HG02610 (cell line): Measurements from ENCODE around the gene FAM76A.
"Not testable (repeated sequence)": the region's sequence is repeated elsewhere in the genome, so short reads cannot be mapped to it uniquely, and the experiment has no call there.

Experiments
- ATAC-seq: cut with Tn5 transposase; IDR thresholded peaks from one replicate; pipeline ENCODE4 v1.9.1; 2021; ENCODE audit warnings: mild to moderate bottlenecking, moderate library complexity; ENCODE audit not compliant: unreplicated experiment

FAM76A gene

DNA sequence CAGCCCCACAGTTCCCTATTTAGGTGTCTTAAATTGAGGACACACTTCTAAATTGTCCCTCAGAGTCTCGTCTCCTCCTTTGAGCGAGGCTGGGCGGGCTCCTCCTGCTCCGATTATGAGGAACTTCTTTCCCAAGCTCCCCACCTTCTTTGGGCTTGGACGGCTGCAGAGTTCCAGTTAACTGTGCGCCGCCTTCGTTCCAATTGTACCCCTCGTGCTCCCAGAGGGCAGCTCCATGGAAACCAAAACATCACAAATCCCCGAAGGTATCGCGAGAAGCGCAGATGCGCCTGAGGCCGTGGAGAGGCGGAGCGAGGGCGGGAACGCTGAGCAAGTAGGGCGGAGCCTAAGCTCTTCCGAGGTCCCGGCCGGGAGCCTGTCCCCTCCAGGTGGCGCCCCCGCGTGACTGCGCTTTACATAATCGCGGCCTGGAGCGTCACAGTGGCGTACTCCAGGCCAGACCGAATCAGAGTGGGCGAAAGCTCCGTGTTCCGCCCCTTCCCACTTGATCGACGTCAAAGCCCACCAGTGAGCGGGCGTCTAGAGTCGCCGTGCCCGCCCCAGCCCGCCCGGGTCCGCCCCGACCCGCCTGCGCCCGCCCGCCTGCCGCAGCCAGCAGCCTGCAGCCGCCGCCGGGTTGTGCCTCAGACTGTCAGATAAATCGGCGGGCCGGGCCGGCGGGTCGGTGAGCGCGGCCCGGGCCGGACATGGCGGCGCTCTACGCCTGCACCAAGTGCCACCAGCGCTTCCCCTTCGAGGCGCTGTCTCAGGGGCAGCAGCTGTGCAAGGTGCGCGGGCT lies at the start of gene FAM76A:
FAM76A (plus strand) TSS at position 588 of the 799 bp plus-strand sequence; CDS start at position 708, 120 bp downstream.
- peak; percentile 96 for ATAC-seq

DNA sequence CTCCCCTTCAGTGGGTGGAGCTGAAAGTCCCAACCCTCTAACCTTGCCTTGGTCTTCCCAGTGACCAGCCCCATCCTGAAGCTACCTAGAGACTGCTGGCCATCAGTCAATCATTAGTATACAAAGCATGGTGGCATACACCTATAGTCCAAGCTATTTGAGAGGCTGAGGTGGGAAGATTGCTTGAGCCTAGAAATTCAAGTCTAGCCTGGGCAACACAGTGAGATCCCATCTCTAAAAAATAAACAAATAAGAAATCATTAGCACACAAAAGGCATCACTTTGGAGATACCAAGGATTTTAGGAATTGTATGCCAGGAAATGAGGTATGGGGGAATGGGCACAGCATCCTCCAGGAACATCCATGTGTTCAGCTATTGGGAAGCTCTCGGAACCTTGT lies 49.4 kb upstream of the FAM76A start:
- no peak for ATAC-seq

DNA sequence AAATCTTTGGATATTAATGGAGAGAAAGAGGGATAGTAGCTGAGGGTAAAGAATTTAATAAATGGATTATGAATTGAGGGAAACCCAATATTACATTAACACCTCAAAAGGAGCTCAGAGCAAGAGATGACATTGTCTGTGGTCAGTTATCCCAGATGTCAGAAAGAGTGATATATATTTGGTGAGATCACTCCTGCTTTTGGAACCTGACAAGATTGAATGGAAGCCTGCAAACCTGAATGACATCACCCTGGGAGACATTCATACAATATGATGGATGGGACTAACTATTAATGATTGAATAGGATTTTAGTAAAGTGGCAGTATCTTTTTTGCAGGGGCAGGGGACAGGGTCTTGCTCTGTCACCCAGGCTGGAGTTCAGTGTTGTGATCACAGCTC lies 47.0 kb upstream of the FAM76A start:
- no peak for ATAC-seq

DNA sequence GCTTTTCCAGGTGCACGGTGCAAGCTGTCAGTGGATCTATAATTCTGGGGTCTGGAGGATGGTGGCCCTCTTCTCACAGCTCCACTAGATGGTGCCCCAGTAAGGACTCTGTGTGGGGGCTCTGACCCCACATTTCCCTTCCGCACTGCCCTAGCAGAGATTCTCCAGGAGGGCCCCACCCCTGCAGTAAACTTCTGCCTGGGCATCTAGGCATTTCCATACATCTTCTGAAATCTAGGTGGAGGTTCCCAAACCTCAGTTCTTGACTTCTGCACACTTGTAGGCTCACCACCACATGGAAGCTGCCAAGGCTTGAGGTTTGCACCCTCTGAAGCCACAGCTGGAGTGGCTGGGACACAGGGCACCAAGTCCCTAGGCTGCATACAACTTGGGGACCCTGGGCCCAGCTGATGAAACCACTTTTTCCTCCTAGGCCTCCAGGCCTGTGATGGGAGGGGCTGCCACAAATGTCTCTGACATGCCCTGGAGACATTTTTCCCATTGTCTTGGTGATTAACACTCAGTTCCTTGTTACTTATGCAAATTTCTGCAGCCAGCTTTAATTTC lies 45.5 kb upstream of the FAM76A start:
- ATAC-seq = not testable (repeated sequence)

DNA sequence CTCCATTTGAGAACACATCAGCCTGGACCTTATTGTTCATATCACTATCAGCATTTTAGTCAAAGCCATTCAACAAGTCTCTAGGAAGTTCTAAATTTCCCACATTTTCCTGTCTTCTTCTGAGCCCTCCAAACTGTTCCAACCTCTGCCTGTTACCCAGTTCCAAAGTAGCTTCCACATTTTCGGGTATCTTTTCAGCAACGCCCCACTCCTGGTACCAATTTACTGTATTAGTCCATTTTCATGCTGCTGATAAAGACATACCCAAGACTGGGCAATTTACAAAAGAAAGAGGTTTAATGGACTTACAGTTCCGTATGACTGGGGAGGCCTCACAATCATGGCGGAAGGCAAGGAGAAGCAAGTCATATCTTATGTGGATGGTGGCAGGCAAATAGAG lies 44.2 kb upstream of the FAM76A start:
- not testable (repeated sequence) for ATAC-seq

DNA sequence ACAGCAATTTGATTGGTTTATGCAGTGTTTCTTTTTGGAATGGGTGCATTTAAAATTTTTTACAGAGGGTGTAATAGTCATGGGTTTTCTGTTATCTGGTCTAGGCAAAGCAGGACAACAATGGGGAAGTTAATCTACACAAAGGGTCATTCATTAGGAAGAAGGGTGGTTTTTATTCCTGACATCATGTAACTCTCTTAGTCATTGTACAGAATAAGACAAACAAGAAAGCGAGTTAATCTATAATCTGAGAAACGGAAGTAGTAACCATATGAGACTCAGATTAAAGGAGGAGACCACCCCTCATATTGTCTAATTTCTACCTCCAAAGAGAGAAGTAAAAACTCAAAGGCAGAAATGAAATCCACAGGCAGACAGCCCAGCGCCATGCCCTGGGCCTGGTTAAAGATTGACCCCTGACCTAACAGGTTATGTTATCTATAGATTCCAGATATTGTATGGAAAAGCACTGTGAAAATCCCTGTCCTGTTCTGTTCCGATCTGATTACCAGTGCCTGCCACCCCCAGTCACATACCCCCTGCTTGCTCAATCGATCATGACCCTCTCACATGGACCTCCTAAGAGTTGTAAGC lies 43.3 kb upstream of the FAM76A start:
- no peak for ATAC-seq

DNA sequence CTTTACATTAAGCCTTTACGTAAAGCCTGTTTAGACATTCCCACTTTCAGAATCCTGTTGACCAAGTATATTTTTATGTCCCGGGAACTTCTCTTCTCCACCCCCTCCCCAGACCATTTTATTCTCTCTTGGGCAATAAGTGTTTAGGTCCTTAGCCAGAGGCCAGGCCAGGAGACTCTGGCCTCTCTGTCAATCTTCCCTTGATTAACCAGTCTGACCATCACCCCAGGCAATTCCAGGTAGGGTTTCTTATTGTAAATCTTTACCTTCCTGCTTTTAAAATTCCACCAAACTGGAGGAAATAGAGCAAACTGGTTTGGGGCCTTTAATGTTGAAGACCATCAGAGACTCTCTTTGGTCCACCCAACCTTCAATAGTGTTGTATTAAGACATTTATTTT lies 41.6 kb upstream of the FAM76A start:
- ATAC-seq = no peak

DNA sequence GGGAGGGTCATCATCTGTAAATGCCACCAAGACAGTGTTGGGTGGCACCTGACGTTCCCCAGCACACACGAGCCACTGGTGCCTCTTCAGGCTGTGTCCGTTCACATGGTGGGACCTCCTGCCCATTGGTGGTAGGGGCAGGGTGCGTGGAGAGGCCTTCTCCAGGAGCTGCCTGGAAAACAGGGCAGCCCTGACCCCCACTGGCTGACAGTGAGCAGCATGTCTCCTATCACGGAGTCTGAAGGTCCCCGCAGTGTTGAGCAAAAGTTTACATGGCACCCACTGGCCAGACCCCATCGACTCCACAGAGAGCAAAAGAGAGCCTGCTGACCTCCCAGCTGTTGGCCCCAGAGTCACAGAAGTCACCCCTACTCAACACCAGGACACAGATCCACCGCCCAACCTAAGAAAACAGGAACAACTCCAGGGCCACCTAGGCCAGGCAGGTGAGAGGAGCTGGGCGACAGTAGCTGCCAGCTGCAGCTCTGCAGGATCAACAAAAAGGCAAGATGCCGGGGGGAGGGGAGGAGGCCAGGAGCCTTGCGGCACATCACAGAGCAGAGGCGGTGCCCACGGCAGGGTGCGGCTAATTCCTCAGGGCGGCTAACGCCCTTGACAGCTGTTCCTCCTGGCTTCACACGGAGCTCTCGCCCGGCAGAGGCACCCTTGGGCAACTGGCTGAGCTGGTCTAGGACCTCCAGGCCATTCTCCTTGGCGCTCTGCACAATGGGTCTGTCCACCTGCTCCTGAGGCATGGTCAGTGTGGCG lies 39.4 kb upstream of the FAM76A start:
- no peak for ATAC-seq

DNA sequence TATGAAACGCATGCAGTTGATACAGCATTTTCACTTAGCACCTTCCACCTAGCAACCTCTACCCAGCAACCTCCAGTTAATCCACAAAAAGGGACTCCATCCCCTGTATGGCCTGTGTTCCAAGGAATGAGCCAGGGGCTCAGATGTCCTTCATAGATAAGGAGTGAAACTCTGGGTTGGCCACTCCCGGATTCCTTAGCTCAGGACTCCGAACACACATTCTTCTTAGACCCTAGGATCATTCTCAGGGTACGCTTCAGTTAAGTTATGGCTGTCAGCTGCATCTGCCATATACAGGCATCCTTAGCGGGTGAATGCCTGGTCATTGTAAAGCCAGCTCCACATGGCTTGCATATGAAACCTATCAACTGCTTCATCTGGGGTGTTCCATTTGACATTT lies 37.9 kb upstream of the FAM76A start:
- ATAC-seq = no peak

DNA sequence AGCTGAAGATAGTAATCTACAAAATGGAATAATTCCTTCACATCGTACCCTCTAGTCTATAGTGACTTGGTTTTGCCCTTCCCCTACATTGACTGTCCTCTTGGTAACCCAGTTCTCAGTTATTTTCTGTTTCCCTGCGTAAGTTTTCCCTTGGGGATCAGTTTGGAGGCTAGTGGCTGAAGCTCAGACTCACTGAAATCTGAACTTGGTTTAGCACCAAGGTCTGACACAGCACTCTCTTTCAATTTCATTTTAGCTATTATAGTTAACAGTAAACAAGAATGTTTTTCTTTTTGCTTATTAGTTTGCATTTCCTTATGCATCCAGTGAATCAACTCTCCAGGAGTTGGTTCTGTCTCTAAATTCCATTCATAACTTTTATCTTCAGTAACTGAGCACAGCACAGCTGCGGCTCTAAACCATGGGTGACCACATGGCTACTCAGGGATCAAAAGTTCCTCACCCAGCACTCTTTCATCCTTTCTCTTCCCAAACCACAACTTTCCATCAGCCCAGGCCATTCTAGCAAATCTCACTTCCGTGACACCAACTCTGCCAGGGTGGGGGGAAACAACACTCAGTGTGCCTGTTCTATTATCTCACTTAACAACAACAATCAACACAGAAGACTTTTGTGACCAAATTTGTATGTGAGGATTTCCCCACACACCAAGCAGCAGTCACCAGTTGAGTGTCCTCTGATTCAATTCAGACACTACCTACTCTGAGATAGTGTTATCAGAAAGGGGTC lies 36.2 kb upstream of the FAM76A start:
- ATAC-seq = peak; percentile 72

DNA sequence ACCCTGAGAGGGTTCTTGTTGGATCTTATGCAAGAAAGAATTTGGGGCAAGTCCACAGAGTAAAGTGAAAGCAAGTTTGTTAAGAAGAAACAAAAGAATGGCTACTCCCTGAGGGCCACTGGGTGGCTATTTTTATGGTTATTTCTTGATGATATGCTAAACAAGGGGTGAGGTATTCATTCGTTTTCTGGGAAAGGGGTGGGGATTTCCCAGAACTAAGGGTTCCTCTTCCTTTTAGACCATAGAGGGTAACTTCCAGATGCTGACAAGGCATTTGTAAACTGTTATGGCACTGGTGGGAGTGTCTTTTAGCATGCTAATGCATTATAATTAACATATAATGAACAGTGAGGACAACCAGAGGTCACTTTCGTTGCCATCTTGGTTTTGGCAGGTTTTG lies 35.6 kb upstream of the FAM76A start:
- ATAC-seq = peak; percentile 15

DNA sequence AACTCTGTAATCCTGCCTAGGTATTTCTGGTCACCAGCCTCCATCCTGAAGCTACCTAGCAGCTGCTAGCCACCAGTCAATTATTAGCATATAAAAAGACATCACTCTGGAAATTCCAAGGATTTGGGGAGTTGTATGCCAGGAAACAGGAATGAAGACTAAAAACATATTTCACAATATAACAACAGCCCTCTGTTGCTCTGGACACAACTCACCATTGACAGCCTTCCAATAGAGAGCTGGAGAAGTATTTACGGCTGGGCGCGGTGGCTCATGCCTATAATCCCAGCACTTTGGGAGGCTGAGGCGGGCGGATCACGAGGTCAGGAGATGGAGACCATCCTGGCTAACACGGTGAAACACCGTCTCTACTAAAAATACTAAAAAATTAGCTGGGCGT lies 28.9 kb upstream of the FAM76A start:
- not testable (repeated sequence) for ATAC-seq

DNA sequence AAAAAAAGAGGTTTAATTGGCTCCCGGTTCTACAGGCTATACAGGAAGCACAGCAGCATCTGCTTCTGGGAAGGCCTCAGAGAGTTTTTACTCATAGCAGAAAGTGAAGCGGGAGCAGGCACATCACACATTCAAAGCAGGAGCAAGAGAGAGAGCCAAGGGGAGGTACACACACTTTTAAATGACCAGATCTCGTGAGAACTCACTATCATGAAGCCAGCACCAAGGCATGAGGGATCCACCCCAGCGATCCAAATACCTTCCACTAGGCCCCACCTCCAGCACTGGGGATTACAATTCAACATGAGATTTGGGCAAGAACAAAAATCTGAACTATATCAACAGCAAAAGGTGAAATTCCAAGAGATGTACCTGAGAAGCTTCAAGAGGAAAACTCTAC lies 20.8 kb upstream of the FAM76A start:
- no peak for ATAC-seq

DNA sequence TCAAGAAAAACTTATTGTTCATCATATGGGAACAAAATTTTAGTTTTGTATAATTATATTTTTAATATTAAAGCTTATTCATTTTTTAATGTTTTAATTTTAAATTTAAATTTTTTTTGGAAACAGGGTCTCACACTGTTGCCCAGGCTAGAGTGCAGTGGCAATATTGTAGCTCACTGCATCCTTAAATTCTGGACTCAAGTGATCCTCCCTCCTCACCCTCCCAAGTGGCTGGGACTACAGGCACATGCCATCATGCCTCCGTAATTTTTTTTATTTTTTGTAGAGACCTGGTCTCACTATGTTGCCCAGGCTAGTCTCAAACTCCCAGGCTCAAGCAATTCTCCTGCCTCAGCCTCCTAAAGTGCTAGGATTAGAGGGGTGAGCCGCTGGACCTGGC lies 20.2 kb upstream of the FAM76A start:
- no peak for ATAC-seq

DNA sequence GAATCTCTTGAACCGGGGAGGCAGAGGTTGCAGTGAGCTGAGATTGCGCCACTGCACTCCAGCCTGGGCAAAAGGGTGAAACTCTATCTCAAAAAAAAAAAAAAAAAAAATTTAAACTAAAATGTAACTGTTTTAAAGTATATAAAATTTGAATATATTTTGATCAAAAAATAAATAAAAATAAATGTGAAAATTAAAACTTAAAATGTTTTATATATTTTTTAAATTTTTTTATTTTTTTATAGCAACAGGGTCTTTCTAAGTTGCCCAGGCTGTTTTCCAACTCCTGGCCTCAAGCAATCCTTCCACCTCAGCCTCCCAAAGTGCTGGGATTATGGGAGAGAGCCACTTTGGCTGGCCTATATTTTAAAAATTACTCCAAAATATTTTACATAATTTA lies 15.2 kb upstream of the FAM76A start:
- ATAC-seq = no peak

DNA sequence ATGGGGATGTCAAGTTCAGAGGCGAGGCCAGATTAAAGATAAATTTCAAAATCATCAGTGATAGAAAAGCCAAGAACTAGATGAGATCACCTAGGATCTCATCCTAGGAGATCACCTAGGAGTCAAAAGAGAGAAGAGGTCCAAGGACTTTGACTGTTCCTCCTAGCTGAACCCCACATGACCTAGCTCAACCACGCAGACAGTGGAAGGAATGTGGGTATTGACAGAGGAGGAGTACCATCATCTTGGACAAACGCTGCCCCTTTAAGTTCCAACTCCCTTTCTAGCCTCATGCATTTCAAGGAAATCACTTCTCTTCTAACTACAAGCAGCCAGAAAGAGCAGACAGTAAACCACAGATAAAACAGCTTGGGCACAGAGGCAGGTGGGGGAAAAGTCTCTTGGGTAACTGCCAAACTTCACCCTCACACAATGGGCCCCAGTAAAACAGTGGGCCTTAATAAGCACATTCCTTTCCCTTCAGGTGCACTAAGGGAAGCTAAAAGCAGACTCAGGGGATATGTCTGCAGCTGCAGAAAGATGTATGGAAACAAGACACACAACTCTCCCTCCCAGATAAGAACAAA lies 12.5 kb upstream of the FAM76A start:
- ATAC-seq = no peak

DNA sequence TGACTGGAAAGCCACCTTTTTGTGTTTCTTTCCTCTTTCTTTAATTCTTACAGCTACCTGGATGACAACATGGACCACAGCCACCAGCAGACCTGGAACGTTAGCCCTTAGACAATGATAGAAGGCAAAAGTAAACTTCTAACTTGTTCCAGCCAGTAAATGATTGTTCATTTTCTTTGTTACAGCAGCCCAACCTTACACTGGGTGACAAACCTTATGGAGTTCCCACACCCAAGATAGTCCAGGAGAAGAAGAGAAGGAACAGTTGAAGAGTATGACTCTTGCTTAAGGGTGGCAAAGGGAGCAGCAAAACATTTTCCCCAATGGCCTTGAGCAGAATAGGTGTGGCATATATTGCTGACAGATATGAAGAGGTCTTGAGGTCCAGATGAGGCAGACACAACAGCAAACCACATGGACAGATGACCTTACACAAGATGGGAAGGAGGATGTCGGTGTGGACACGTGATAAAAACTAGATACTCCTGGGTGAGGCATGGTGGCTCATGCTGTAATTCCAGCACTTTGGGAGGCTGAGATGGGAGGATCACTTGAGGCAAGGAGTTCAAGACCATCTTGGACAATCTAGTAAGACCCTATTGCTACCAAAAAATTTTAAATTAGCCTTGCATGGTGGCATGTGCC lies 11.8 kb upstream of the FAM76A start:
- no peak for ATAC-seq

DNA sequence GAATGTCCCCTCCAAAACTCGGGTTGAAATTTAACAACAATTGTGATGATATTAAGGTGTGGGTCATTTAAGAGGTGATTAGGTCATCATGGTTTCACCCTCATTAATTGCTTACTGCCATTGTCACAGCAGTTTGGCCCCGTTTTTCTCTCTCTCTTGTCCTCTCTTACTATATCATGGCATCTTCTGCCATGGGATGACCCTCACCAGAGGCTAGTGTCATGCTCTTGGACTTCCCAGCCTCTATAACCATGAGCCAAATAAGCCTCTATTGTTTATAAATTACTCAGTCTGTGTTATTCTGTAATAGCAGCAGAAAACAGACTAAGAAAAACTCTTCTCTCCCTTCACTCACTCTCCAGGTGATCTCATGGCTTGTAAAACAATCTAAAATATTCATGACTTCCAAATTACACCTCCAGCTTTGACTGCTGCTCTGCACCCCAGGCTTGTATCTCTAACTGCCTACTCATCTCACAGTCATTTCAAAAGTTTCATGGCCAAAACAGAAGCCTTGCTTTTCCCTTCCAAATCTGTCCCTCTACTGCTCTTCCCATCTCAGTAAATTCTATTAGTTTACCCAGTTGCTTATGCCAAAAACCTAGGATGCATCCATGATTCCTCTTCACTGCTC lies 9.4 kb upstream of the FAM76A start:
- ATAC-seq = no peak
